Right renal pelvis (tissue), 4 donors: Measurements from ENCODE around the gene RBM18. TPM values are rescaled to one million over a fixed set of nuclear protein-coding genes. Genes with fewer than 3 reads are reported as not detected.

Experiments
- DNase-seq, 4 donors: peaks; one replicate each; pipeline ENCODE4 v3.0.0-alpha.2; 2013; ENCODE audit warnings: low read depth in 4 of 4, low spot score in 3 of 4, missing footprints in 1 of 4
- polyA plus RNA-seq, 4 donors: library from polyadenylated mRNA; unstranded; fragments of 120-200 nt; gene quantifications; one replicate each; pipeline ENCODE4 v1.2.1, GENCODE V29; 2013; ENCODE audit not compliant: insufficient read length in 4 of 4

Gene RBM18
- polyA plus RNA-seq, 4 donors = 33.9 to 41.9 (median 38.9) TPM

DNA sequence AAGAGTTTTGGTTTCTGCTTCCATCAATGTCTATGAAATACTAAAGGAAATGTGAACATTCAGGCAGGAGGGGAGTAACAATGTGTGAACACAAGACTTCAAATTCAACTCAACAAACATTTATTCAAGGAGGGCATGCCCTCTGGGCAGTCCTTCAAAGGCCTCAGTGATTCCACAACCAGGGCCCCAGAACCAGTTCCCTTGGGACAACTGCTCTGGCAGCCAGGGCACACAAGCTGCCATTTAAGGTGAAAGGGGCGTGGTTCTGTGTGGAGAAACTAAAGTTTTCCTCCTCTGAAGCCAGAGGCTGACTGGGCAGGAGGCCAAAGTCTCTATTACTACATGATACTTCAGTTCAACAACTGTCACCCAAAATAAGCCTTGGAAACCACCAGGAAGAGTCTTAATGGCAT is 3.2 kb downstream of the RBM18 start:
- no peak for DNase-seq

GRCh38 chr9:122258886-122259415 is 5.7 kb downstream of the RBM18 start:
- no peak for DNase-seq

DNA sequence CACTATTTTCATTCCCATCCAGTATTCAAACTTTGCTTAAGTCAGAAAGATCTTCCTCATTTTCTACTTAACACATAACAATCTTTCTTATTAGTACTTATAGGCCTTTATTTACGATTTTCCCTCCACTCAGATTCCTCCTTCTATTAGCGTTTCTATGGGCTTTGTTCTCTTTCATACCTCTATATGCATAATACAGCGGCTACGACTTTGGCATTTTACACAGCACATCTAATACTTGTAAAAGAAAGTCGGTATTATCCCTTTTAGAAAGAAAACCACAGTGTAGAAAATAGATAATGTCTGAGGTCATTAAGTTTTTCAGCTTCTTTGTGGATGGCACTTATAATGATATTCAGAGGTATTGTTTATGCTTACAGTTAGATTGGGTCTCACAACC is 8.4 kb downstream of the RBM18 start:
- DNase-seq = no peak

DNA sequence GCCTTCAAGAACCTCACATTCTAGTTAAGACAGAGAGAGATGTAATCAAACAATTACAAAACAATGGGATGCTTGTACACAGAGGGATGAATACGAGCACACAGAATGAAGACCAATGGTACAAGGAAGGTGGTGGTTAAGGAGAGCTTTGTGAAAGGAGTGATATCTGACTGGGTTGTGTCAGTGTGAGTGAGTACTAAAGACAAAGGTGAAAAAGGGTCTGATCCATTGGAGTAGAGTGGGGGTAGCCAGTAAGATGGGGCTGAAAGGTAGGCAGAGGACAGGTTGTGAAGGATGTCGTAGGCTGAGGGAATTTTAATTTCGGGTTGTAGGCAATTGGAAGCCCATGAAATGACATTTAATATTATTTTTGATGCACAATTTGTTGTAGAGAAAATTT is 9.9 kb downstream of the RBM18 start:
- DNase-seq = no peak

- no peak for DNase-seq
These were observed 11.8 kb downstream of the RBM18 start for GRCh38 chr9:122252796-122253195.

DNA sequence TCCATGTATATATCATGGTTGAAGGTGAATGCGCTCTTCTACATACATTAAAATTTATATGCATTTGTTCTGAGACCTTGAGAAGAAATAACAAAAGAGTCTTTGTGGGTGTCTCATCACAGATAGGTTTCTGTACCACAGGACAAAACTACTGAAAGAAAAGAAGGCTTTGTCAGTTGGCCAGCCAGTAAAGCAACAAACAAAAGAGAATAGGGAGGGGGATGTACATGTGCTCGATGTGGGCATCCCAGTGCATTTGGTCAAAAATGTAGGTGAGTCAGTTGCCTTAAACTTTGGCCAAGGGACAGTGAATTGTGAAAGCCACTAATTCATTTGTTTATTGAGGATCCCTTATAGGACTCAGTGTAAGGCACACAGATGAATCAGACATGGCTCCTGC is 13.3 kb downstream of the RBM18 start:
- DNase-seq = no peak

GRCh38 chr9:122248448-122248865 is 16.2 kb downstream of the RBM18 start:
- no peak for DNase-seq

GRCh38 chr9:122246666-122247065 is 18.0 kb downstream of the RBM18 start:
- DNase-seq = no peak

DNA sequence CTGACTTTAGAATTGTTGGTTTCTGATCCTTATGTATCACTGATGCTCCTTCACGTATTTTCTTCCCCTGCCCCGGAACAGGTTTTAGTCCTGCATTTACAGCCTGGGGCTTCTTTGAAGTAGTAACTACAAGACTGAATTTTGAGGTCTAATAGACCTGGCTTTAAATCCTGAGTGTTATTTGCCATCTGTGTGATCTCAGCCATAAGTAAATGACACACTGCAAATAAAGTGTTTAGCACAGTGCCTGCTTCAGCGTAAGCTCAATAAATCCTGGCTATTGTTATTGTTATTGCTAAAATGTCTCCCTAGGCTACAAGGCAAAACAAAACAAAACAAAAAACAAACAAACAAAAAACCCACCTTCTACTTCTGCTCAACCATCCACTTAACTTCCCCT is 20.3 kb downstream of the RBM18 start:
- no peak for DNase-seq

DNA sequence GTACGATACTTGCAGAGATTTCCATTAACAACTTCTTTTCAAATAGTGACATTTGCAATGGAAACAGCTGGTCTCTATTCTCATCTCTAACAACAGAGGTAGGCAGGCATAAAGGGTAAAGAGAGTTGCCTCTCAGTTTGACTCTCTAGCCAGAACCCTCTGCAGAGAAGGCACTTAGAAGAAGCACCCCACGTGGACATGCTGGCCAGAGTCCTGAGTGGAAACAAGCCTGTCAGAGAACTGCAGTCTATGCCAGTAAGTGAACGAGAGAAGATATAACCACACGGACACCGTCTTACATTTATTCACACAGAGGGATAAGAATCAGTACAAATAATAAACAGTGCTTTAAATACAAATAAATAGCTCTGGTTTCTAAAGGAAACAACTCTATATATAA is 24.9 kb downstream of the RBM18 start:
- no peak for DNase-seq

DNA sequence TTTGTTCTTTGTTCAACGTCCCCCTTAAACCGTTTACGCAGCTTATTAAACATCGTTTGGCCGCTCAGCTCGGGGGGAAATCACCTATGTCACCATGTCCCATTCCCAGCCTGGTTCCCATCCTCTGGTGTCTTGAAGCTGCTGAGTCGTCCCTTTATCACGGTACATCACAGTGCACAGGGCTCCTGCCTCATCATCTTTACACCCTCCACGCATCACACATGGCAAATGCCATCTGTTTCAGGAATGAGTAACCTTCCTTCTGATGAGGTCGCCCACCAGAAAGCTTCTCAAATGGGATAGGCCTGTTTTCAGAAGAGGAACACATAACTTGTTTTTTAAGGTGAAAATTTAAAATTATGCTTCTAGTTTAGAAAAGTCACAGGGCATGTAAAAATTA is 28.0 kb downstream of the RBM18 start:
- no peak for DNase-seq

DNA sequence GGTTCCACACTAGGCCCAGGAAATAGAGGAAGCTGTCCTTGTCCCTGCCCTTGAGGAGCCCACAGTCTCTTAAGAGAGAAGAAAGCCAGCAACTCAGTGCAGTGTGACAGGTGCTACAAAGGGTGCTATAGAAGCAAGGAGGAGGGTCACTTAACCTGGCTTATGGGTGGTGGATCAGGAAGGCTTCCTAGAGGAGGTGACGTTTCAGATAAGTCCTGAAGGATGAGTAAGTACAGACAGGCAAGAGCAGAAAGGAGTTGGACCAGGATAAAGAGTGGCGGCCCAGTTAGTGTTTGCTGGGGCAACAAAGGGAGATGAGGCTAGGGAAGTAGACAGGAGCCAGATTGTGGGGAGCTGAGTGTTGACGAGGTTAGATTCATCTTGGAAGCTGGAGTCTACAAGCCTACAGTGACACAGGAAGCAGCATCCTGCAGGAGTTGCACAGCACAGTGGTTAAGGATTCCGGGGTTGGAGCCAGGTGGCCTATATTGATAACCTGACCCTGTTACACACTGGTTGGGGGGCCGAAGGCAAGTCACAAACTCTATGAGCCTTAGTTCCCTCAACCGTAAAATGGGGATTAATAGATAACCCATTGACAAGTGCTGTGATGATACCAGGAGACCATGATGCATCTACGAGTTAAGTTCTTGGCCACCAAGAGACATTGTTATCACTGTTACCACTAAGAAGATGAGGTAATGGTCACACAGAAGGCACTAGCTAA is 30.5 kb downstream of the RBM18 start:
- no peak for DNase-seq

DNA sequence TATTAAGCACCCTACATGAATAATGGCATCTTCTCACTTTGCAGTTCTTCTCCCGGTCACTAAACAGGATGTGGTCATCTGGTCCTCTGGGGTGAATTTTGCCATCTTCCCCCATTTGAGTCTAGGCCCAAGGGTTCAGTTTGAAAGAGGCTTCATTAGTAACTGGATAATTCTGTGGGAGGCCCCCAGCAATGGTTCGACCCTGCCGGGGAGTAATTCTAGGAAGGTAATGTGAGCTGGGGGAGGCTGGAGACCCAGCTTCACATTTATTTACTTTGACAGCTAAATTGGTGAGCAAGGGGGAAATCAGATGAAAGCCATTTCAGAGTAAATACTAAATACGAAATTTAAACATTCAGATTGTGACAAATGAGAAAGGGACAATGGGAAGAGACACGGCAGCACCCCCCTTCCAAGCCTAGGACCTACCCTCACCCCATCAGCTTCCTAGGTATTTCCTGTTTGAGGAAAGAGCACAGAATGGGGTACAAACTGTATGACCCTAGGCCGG is 31.8 kb downstream of the RBM18 start:
- no peak for DNase-seq

DNA sequence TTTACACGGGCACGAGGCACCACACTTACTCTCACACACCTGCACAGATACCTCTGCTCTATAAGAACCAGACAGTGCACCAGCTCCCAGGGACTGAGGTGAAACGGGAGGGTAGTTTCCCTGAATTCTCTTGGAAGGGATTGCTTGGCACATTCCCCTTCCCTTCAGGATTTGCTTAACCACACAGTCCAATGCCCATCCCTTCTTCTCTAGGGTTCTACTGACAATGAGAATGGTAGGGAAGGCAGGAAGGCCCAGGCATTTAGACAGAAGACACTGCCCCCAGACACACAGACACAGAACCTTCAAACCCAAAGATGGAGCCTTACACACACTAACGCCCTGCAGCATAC is 35.2 kb downstream of the RBM18 start:
- no peak for DNase-seq

DNA sequence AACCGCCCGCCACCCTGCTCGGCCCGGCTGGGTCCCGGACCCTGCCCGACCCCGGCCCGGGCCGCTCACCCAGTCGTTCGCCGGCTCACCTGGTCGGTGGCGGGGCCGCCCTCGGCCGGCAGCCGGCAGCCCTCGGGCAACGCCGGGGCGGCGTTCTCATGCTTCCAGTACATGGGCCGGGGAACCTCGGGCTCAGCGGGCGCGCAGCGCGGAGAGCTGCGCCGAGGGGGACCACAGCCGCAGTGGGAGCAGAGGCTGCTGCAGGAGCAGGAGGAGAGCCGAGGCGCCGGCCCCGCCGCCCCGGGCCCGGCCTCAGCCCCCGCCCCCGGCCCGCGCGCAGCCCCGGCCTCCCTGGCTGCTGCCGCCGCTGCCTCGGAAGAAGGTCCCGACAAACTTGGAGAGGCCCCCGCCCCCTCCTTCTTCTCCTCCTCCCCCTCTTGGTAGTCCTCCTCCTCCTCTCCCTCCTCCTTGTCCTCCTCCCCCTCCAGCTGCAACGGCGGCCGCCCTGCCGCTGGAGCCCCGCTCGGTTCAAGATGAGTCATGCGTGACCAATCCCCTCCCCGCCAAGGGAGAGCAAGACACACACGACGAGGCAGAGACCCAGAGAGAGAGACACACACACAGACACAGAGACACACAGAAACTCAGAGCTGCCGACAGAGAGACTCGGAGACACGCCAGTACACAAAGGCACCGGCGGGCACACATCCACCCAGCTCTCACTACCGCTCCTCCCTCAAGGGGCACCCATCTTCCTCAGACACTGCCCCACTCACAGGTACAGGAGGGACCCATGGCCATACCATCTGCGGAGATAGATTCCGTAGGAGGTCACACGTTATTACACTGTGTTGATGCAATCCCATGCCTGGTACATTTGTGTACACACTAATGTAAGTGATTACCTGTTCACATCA is 35.8 kb downstream of the RBM18 start, which contains the start of gene LHX6:
Gene LHX6 (minus strand): TSS at position 390 of the 917 bp plus-strand sequence. CDS start 217 bp downstream, at position 173.
- DNase-seq = no peak

DNA sequence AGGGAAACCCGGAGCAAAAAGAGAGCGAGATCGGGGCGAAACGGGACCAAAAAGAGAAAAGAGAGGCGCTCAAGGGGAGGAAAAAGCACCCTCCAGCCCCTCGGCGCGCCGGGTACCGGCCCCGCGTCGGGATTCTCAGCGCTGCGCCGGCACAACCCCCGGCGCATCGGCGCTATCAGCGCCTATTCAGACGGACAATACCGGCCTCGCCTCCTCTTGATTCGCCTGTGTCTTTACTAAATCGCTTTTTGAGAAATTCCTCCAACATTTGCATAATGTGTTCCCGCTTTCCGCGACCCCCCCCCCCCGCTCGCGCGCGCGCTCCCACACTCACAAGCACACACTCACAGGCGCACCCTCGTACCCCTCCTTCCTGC is 36.5 kb downstream of the RBM18 start:
- no peak for DNase-seq

DNA sequence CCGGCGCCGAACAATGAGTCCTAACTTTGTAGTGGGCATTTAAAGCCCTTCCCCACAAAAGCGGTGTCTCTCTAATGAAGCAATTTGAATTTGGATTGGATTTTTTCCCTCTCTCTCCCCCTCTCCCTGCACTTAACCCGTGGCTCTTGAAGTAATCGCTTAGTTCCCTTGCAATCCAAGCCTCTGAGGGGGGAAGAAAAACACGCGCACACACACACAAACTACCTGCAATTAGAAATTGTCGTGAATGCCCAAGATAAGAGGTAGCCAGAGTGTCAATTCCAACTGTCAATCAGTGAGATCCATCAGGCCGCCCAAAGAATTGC is 37.1 kb downstream of the RBM18 start:
- no peak for DNase-seq

DNA sequence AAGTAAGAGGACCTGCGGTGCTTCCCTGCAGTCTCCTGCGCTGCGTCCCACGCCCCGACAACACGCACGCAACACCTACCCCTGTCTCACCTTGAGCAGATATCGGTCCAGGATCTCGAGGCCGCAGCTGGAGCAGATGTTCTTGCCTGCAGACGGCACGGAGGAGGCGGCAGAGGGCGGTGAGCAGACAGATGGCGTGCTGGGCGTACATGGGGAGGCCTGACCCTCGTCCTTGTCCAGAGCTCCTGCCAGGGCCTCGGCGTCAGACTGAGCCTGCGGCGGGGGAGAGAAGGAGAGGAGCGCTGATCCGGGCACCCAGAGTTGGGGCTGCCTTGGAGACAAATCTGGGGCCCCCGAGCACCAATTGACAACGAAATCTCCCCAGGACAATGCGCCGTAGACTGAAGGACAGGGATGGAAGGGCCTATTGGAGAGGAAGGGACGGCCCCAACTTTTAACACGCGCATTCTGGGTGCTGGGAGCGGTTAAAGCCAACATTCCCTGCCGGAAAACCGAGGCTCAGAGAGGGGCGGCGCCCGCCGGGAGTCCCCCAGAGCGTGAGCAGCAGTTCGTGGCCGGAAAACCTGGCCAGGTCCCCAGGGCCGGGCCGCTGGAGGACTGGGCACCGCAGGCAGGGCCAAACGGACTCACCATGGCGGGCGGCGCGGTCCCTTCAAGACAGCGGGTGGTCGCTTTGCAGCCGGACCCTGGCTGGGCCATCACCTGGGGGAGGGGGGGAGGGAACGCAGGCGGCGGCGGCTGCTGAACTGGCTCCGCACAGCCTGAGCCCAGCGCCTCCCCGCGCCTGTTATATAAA is 37.7 kb downstream of the RBM18 start:
- DNase-seq = no peak

DNA sequence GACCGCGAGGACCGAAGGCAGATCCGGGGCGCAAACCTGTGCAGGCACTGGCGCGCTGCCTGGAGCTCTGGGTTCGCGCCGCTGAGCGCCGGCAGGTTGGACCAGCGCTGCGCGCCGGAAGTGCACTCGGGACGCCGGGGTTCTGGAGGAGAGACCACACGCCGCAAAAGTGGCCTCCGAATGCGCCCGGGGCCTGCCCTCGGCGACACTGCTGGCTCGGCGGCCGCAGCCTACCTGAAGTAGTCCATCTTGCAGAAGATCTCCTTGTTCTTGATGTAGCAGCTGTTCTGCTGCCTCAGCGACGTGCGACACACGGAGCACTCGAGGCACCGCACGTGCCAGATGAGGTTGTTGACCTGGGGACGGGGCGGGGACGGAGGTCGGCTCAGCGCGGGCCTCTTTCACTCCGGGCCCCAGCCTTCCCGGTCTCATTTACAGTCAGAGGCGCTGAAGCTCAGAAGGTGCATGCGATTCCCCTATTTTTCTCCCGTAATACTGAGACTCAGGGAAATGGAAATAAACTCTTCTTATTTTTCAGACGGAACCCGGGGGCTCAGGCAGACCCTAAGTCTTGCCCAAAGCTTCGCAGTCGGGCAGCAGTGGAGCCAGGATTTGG is 38.4 kb downstream of the RBM18 start:
- DNase-seq = no peak
